Activated CD8-positive, alpha-beta T cell treated with anti-CD3 and anti-CD28 coated beads for 36 hours (primary cell): ENCODE measurements around the gene NIN. TPM values are rescaled to one million over a fixed set of nuclear protein-coding genes. Genes with fewer than 3 reads are reported as not detected.

ENCODE experiments used
- ATAC-seq: fragments of 200-7000 bp; cut with Tn5 transposase; one replicate; pipeline ENCODE4 v1.10.0; 2021; ENCODE audit warnings: mild to moderate bottlenecking, moderate library complexity
- CTCF ChIA-PET: fragments of 350-600 bp; sonication (Branson Sonifier 250); formaldehyde crosslinking; loops from one replicate; lab custom pipeline; 2021; ENCODE audit warnings: antibody characterized with exemption; lab: Charles Lee
- POLR2A ChIA-PET: fragments of 350-600 bp; sonication (Branson Sonifier 250); formaldehyde crosslinking; loops from one replicate; lab custom pipeline; 2021; ENCODE audit warnings: antibody characterized with exemption; lab: Charles Lee
- DNase-seq: peaks from one replicate; pipeline ENCODE4 v3.0.0-alpha.2; 2020
- H3K27ac Mint-ChIP-seq: one replicate; pipeline ENCODE4 v1.8.0; 2021; ENCODE audit warnings: mild to moderate bottlenecking, mixed read lengths
- H3K27me3 Mint-ChIP-seq: one replicate; pipeline ENCODE4 v1.8.0; 2021; ENCODE audit warnings: mixed read lengths
- H3K36me3 Mint-ChIP-seq: one replicate; pipeline ENCODE4 v1.8.0; 2021; ENCODE audit warnings: low read depth, mixed read lengths
- H3K4me1 Mint-ChIP-seq: one replicate; pipeline ENCODE4 v1.8.0; 2021; ENCODE audit warnings: low read depth, mixed read lengths
- H3K4me3 Mint-ChIP-seq: one replicate; pipeline ENCODE4 v1.8.0; 2021; ENCODE audit warnings: mild to moderate bottlenecking, moderate library complexity, mixed read lengths
- H3K9me3 Mint-ChIP-seq: one replicate; pipeline ENCODE4 v1.8.0; 2021; ENCODE audit warnings: mixed read lengths
- intact Hi-C: fragments of 100-400 bp; cut with micrococcal nuclease; formaldehyde crosslinking; loops from one replicate; pipeline ENCODE4 v1.10.0; 2022
- total RNA-seq, 2 experiments: library from RNA; stranded (reverse); gene quantifications; one replicate each; pipeline ENCODE4 v1.2.3, GENCODE V29; 2021
- TF ChIP-seq, protein P1 (sequence below): fragments of 200-600 bp; IDR thresholded peaks from one replicate; pipeline ENCODE4 v1.8.0; 2022; ENCODE audit warnings: antibody characterized with exemption, mild to moderate bottlenecking

The NIN gene
- total RNA-seq, 2 experiments from 2014 or later: 71.9 to 72.8 TPM

DNA sequence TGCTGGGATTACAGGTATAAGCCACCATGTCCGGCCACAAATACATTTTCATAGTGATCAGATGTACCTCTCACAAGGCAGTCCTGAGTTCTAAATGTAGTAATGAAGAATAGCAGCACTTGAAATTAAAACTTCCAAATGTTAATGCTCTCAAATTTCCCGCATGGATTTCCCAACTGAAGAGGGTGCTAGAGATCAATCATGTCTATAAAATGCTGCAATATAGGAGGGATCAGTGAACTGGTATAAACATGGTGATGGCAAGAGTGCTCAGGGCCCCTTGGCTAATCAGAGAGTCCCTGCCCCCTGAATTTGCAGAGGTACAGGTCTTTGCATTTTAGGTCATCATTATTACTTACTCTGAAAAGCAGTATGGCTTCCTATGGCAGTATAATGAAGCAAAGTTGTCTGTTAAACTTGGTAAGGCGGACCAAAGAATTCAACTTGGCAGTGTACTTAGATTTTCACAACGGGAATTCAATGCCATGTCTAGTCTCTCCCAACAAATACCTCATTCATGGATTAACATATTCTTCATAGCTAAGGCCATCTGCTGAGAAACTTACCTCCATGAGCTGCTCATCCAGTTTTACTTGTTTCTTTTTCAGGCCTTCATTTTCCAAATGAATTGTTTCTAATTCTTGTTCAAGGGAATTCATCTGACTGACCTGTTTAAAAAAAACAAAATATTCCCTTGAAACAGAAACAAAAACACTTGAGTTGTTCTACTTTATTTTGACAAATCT, 95.8 kb downstream of the NIN start:
- Mint-ChIP-seq H3K27ac (peak overlapping the region; percentile 34), H3K4me3 (no peak overlapping the region), H3K9me3 (peaks cover 5% of the 10 kb centered on the region), H3K4me1 (peaks cover 35% of the 10 kb centered on the region), H3K27me3 (no peaks in the 10 kb centered on the region), H3K36me3 (peaks cover 58% of the 10 kb centered on the region)
- TF ChIP-seq, protein P1, sequence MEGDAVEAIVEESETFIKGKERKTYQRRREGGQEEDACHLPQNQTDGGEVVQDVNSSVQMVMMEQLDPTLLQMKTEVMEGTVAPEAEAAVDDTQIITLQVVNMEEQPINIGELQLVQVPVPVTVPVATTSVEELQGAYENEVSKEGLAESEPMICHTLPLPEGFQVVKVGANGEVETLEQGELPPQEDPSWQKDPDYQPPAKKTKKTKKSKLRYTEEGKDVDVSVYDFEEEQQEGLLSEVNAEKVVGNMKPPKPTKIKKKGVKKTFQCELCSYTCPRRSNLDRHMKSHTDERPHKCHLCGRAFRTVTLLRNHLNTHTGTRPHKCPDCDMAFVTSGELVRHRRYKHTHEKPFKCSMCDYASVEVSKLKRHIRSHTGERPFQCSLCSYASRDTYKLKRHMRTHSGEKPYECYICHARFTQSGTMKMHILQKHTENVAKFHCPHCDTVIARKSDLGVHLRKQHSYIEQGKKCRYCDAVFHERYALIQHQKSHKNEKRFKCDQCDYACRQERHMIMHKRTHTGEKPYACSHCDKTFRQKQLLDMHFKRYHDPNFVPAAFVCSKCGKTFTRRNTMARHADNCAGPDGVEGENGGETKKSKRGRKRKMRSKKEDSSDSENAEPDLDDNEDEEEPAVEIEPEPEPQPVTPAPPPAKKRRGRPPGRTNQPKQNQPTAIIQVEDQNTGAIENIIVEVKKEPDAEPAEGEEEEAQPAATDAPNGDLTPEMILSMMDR: no peak
- DNase-seq (no peak), ATAC-seq (no peak)
- CTCF ChIA-PET: interaction anchor here (0.7 to 2.9 kb wide), 5 partner anchors 8 to 42 kb away, joined by 3 to 25 read pairs (median 5); no protein-coding TSS in a partner anchor
- intact Hi-C loops: no loop called here
- POLR2A ChIA-PET: no interaction called here

DNA sequence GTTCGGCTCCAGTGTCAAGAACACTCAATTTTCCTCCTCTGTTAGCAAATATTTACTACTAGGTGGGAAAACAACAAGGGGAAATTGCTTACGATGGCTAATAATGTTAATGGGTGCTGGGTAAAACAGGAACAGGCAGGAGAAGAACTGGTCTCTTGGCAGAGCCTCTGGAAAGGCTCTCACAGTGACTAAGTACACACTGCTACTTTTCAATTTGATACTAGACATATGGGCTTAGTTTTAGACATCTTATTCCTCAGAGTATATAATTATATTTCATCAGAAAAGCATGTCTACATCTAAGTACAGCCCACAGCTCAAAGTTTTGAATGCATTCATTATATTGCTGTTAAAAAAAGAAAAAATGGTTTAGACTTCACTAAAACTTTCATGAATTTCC, 97.5 kb downstream of the NIN start:
- TF ChIP-seq, protein P1: no peak
- ChIA-PET CTCF (interaction anchor here (1.1 kb wide), 1 partner anchor 10 kb away, joined by 3 read pairs; no protein-coding TSS in a partner anchor), POLR2A (interaction anchor here (0.7 to 1.4 kb wide), 2 partner anchors 128 to 1828 kb away, joined by 3 to 5 read pairs; no protein-coding TSS in a partner anchor)
- intact Hi-C loops: no loop called here
- no peak overlapping the region for H3K4me3 Mint-ChIP-seq
- H3K27me3 Mint-ChIP-seq: no peaks in the 10 kb centered on the region
- no peak for DNase-seq
- H3K4me1 Mint-ChIP-seq: peaks cover 21% of the 10 kb centered on the region
- H3K9me3 Mint-ChIP-seq: peaks cover 7% of the 10 kb centered on the region
- no peak overlapping the region for H3K27ac Mint-ChIP-seq
- peaks cover 65% of the 10 kb centered on the region for H3K36me3 Mint-ChIP-seq
- ATAC-seq: no peak

DNA sequence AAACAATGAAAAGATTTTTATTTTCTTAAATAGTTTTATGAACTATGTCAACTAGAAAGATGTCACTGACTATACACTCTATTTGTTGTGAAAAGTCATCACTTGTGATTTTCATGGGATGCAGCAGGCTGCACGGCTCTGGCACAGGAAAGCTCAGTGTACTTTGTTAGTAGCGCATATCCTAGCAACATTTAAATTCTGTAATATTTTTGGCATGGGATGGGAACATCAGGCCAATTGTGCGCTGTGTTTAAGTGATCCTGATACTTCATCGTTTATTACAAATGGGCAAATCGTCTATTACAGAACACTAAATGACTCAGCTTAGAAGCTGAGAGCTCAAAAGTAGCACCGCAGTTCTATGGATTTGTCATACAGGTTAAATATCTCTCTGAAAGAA, 102.1 kb downstream of the NIN start:
- DNase-seq (no peak), ATAC-seq (no peak)
- Mint-ChIP-seq H3K36me3 (peaks cover 80% of the 10 kb centered on the region), H3K27ac (no peak overlapping the region), H3K4me3 (no peak overlapping the region), H3K4me1 (peaks cover 32% of the 10 kb centered on the region), H3K27me3 (no peaks in the 10 kb centered on the region), H3K9me3 (peaks cover 7% of the 10 kb centered on the region)
- intact Hi-C loops: no loop called here
- CTCF ChIA-PET: interaction anchor here (1.0 to 4.3 kb wide), 5 partner anchors 8 to 131 kb away, joined by 3 to 25 read pairs (median 4); no protein-coding TSS in a partner anchor
- POLR2A ChIA-PET: interaction anchor here (4.2 kb wide), 1 partner anchor 8 kb away, joined by 19 read pairs; no protein-coding TSS in a partner anchor
- TF ChIP-seq, protein P1: no peak

DNA sequence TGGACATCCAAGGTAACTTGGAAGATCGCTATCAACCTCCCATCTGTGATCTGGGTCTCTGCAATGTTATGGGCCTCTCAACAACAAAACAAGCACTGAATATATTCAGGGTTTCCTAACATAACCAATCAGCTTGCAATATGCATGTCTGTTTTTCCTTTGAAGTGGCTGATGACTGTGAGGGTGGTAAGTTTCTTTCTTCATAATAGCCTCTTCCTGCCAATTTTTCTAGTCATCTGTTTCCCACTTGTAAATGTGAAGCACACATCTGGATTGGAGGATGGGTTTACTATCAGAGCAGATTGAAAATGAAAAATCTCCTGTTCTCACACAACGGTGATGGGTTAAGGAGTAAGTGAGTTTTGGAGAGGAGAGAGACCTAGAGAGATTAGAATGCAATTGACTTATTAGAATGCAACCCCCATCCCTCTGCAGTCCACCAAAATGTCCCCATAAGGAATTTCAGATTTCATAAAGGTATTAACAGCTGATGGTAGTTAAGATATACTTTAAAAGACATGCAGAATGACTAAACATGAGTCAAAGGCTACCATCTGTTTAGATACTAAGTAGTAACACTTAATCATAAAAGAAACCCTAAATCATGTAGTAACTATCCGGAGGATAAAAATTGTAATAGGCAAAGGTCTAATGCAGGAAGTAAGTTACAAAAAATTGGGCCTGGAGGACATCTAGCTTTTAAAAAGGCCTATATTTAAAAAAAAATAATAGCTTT, 104.4 kb downstream of the NIN start:
- POLR2A ChIA-PET: interaction anchor here (0.9 to 4.2 kb wide), 6 partner anchors 9 to 58 kb away, joined by 3 to 19 read pairs (median 3); no protein-coding TSS in a partner anchor
- H3K27me3 Mint-ChIP-seq: no peaks in the 10 kb centered on the region
- peak overlapping the region; percentile 37 for H3K4me3 Mint-ChIP-seq
- H3K36me3 Mint-ChIP-seq: peaks cover 76% of the 10 kb centered on the region
- TF ChIP-seq, protein P1: no peak
- DNase-seq: peak; percentile 43
- peak overlapping the region; percentile 93 for H3K27ac Mint-ChIP-seq
- CTCF ChIA-PET: interaction anchor here (0.8 to 4.8 kb wide), 10 partner anchors 10 to 384 kb away, joined by 3 to 28 read pairs (median 4); no protein-coding TSS in a partner anchor
- peak; percentile 95 for ATAC-seq
- intact Hi-C loops: no loop called here
- peaks cover 7% of the 10 kb centered on the region for H3K9me3 Mint-ChIP-seq
- peaks cover 32% of the 10 kb centered on the region for H3K4me1 Mint-ChIP-seq
